ENCODE measurements around the gene BMS1.
A peak's percentile ranks its signal among the peaks of the same experiment; 100 is the strongest.
"Not testable (repeated sequence)": the region's sequence is repeated elsewhere in the genome, so short reads cannot be mapped to it uniquely, and the experiment has no call there.

Gene BMS1

GRCh38 chr10:42782446-42783180, at the start of gene BMS1:
BMS1 (plus strand) TSS chr10:42782795; CDS start chr10:42784395, 1,600 bp downstream.
- DNase-seq (ENCODE audit: low read depth): peak; percentile 73

- DNase-seq (ENCODE audit: low read depth): peak; percentile 2
Measured at GRCh38 chr10:42734536-42734935, 48.1 kb upstream of the BMS1 start.

GRCh38 chr10:42738679-42739078, 43.9 kb upstream of the BMS1 start:
- peak; percentile 58 for DNase-seq (ENCODE audit: low read depth)

- DNase-seq (ENCODE audit: low read depth): not testable (repeated sequence)
Measured at GRCh38 chr10:42741536-42741935, 41.1 kb upstream of the BMS1 start.

- DNase-seq (ENCODE audit: low read depth): peak; percentile 9
Measured at GRCh38 chr10:42743697-42744096, 38.9 kb upstream of the BMS1 start.

GRCh38 chr10:42744134-42744701, 38.4 kb upstream of the BMS1 start:
- DNase-seq (ENCODE audit: low read depth): no peak

GRCh38 chr10:42753126-42753506, 29.5 kb upstream of the BMS1 start:
- no peak for DNase-seq (ENCODE audit: low read depth)

- no peak for DNase-seq (ENCODE audit: low read depth)
Measured at GRCh38 chr10:42753507-42754154, 29.0 kb upstream of the BMS1 start.

GRCh38 chr10:42754155-42755027, 28.2 kb upstream of the BMS1 start:
- no peak for DNase-seq (ENCODE audit: low read depth)

GRCh38 chr10:42755028-42755451, 27.6 kb upstream of the BMS1 start:
- no peak for DNase-seq (ENCODE audit: low read depth)

GRCh38 chr10:42755556-42756093, 27.0 kb upstream of the BMS1 start:
- DNase-seq (ENCODE audit: low read depth): no peak

GRCh38 chr10:42767906-42768305, 14.7 kb upstream of the BMS1 start:
- no peak for DNase-seq (ENCODE audit: low read depth)

GRCh38 chr10:42768581-42769152, 13.9 kb upstream of the BMS1 start:
- peak; percentile 54 for DNase-seq (ENCODE audit: low read depth)

- no peak for DNase-seq (ENCODE audit: low read depth)
Measured at GRCh38 chr10:42769173-42769572, 13.4 kb upstream of the BMS1 start.

- DNase-seq (ENCODE audit: low read depth): no peak
Measured at GRCh38 chr10:42769673-42770072, 12.9 kb upstream of the BMS1 start.

- DNase-seq (ENCODE audit: low read depth): no peak
Measured at GRCh38 chr10:42776681-42777080, 5.9 kb upstream of the BMS1 start.

GRCh38 chr10:42780456-42780855, 2.1 kb upstream of the BMS1 start:
- DNase-seq (ENCODE audit: low read depth): no peak

GRCh38 chr10:42781893-42782445, 626 bp upstream of the BMS1 start:
- peak; percentile 21 for DNase-seq (ENCODE audit: low read depth)

GRCh38 chr10:42783181-42783549, 570 bp downstream of the BMS1 start:
- no peak for DNase-seq (ENCODE audit: low read depth)

GRCh38 chr10:42785759-42786158, 3.2 kb downstream of the BMS1 start:
- no peak for DNase-seq (ENCODE audit: low read depth)

- no peak for DNase-seq (ENCODE audit: low read depth)
Measured at GRCh38 chr10:42790835-42791234, 8.2 kb downstream of the BMS1 start.

All from CMK (cell line).